Non-pigmented ciliary epithelial cell (primary cell): ENCODE data around the gene GABRE.
"Not testable (repeated sequence)": the region's sequence is repeated elsewhere in the genome, so short reads cannot be mapped to it uniquely, and the experiment has no call there.

Experiments used
- DNase-seq: peaks from one replicate; pipeline ENCODE4 v3.0.0-alpha.2; 2010; ENCODE audit warnings: low read depth

Gene GABRE

GRCh38 chrX:151970027-151970426 lies 4.4 kb downstream of the GABRE start:
- DNase-seq = no peak

GRCh38 chrX:151966236-151966635 lies 8.2 kb downstream of the GABRE start:
- DNase-seq = no peak

- DNase-seq = no peak
These were observed 12.4 kb downstream of the GABRE start for GRCh38 chrX:151962034-151962433.

GRCh38 chrX:151958101-151958500 lies 16.4 kb downstream of the GABRE start:
- no peak for DNase-seq

DNA sequence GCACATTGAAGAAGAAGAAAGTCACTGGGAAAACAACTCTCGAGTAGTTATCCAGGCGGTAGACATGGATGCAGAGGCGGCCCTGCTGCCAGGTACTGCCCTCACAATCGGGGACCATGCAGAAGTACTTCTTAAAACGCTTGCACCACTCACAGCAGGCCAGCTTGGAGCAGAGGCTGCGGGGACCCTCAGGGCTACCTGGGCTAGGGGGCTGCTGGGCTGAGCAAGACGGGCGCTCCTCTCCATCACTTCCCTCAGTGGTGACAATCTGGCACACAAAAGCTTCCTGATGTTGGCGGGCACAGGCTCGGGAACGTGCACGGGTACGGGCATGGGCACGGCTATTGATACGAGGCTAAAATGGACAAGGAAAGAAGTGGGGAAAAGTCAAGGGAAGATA lies 19.7 kb downstream of the GABRE start:
- DNase-seq = no peak

DNA sequence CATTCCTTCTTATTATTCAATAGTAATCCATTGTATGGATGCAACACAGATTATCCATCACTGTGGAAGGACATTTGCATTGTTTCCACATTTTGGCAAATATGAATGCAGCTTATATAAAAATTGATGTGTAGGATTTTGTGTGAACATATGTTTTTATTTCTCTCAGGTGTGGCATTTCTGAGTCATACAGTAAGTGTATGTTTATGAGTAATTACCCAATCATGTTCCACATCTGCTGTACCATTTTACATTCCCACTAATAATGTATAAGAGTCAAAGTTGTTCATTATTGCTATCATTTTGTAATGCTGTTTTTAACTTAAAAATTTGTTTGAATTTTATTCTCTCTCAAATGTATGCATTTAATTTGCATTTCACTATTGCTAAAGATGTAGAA lies 36.3 kb downstream of the GABRE start:
- DNase-seq = no peak

DNA sequence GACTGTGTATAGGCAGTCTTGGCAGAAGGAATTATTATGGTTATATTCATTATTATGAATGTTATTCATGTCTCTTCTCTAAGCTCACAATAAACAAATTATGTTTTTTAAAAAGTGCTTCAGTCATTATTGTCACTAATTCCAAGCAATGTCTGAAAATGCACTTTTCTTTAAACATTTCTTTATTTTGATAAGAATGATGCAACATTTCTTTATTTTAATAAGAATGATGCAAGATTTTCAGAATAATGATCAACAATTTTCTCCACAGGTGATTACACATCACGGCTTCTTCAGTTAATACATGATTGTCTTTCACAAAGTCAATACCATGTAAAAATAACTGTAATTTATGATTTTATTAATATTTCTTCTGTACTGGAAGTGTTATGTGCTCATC lies 39.1 kb downstream of the GABRE start:
- no peak for DNase-seq

DNA sequence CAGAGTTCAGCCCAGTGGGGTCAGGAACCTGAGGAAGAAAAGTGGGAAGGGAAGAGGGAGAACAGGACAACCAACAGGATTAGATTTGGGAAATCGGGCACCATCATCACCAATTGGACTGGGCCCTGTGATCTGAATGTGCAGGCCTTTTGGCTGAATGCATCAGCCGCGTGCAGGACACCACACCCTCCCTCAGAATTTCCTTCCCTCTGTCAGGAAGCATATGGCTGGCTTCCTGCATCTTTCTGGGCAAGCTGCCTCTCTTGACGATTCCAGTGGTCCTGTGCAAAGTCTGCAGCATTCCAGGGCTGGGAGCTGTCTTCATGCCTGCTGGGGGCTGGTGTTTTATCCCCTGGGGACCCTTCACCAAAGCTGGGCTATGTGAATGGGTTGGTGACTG lies 45.4 kb downstream of the GABRE start:
- DNase-seq = no peak

DNA sequence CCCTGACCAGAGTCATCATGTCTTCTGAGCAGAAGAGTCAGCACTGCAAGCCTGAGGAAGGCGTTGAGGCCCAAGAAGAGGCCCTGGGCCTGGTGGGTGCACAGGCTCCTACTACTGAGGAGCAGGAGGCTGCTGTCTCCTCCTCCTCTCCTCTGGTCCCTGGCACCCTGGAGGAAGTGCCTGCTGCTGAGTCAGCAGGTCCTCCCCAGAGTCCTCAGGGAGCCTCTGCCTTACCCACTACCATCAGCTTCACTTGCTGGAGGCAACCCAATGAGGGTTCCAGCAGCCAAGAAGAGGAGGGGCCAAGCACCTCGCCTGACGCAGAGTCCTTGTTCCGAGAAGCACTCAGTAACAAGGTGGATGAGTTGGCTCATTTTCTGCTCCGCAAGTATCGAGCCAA lies 50.8 kb downstream of the GABRE start:
- no peak for DNase-seq

DNA sequence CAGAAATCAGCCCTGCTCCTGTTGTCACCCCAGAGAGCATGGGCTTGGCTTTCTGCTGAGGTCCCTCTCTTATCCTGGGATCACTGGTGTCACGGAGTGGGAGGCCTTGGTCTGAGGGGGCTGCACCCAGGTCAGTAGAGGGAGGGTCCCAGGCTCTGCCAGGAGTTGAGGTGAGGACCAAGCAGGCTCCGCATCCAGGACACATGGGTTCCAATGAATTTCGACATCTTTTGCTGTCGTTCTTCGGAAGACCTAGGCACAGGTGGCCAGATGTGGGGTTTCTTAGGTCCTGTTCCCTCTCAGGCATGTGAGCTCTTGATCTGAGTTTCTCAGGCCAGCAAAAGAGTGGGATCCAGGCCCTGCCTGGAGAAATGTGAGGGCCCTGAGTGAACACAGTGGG lies 51.8 kb downstream of the GABRE start:
- no peak for DNase-seq

- DNase-seq = no peak
These were observed 52.6 kb downstream of the GABRE start for GRCh38 chrX:151921866-151922265.

DNA sequence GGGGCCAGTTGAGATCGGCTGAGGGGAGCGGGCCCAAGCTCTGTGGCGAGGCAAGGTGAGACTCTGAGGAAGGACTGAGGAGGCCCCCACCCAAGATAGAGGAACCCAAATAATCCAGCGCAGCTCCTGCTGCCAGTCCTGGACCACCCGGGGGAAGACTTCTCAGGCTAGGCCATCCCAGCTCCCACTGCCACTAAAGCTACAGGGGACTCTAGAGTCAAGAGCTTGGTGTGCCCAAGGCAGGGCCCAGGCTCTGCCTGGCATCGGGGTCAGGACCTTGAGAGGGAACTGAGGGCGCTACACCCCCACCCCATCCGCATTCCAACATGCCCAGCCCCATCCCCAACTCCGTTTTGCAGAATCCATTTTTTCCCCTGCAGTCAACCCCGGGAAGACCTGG lies 53.2 kb downstream of the GABRE start:
- no peak for DNase-seq

DNA sequence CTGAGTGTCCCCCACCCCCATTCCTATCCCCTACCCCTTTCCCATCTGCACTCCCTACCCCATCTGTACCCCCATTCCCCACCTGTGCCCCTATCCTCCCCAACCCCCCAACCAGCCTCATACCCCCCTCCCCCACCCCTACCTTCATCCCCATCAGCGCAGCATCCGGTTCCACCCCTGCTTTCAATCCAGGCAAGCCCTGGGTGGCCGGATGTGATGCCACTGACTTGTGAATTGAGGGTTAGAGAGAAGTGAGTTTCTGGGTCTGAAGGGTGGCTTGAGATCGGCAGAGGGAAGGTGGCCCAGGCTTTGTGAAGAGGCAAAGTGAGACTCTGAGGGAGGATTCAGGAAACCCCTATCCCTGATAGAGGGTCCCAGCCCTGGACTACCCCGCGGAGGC lies 53.9 kb downstream of the GABRE start:
- no peak for DNase-seq

GRCh38 chrX:151920101-151920500 lies 54.4 kb downstream of the GABRE start:
- DNase-seq = no peak

- no peak for DNase-seq
These were observed 54.9 kb downstream of the GABRE start for GRCh38 chrX:151919610-151920009.

DNA sequence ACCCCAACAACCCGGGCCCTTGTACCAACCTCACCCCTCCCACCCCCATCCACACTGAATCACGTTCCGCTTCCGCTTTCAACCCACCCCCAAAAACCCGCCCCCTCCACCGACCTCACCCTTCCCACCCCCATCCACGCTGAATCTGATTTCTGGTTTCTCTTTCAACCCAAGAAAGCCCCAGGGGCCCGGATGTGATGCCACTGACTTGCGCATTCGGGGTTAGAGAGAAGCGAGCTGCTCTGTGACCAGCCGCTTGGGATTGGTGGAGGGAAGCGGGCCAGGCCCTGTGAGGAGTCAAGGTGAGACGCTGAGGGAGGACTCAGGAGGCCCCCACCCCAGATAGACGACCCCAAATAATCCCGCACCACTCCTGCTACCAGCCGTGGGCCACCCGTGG lies 55.7 kb downstream of the GABRE start:
- DNase-seq = not testable (repeated sequence)

DNA sequence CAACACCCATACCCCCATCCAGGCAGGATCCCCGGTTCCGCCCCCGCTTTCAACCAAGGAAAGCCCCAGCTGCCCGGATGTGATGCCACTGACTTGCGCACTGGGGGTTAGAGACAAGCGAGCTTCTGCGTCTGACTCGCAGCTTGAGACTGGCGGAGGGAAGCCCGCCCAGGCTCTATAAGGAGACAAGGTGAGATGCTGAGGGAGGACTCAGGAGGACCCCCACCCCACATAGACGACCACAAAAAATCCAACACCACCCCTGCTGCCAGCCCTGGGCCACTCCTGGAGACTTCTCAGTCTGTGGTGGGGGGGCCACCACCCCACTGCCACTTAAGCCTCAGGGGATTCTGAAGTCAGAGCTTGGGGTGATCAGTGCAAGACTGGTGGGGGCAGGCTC lies 61.7 kb downstream of the GABRE start, which contains the start of gene MAGEA4:
MAGEA4 (plus strand) TSS at position 110 of the 400 bp plus-strand sequence. CDS start 10,776 bp downstream, outside the sequence.
- DNase-seq = no peak

GRCh38 chrX:151912221-151912620 lies 62.3 kb downstream of the GABRE start:
- DNase-seq = no peak

- DNase-seq = no peak
These were observed 69.5 kb downstream of the GABRE start for GRCh38 chrX:151904989-151905388.
